Activated CD4-positive, alpha-beta T cell treated with anti-CD3 and anti-CD28 coated beads, Interleukin-2, Interleukin-4, amounts not matched to agents 100 ng/mL and 50 ng/mL, durations not matched to agents 16 hours and 8 hours (primary cell): ENCODE measurements around the gene FBXL16.

ENCODE experiments used
- DNase-seq: peaks from one replicate; pipeline ENCODE4 v3.0.0-alpha.2; 2020; ENCODE audit warnings: low spot score

The FBXL16 gene

GRCh38 chr16:734981-735881 is 29.6 kb upstream of the FBXL16 start:
- DNase-seq, result no peak

DNA sequence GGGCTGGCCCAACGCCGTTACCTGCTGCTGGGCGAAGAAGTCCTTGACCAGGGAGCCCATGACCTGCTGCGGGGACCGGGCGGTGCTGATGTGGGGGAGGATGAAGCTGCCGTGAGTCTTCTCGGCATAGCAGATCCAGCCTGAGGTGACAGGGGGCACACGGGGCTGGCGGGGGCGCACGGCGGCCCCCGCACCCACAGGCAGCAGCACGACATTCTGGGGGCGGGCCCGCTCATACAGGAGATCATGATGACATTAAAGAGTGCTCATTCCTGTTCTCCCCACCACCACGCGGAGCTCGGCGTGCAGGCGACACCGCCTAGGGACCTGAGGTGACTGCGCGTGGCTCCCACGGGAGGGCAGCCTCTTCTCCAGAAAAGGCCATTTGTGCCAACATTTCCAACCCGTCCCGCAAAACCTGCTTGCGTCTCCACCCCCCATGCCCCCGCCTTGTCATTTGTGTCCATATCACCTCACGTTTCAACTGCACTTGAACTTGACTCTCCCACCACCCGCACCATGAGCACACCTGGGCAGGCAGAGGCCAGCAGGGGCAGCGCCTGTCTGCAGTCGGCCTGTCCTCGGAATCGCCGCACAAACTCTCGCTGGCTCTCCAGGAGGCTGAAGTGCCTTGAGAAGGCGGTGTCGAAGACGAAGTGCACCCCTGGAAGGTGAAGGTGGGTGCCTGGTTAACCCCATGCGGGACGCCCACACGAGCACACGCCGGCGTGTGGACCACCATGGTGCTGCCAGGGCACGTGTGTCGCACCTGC is 28.8 kb upstream of the FBXL16 start:
- DNase-seq, result no peak

GRCh38 chr16:733382-734207 is 28.0 kb upstream of the FBXL16 start:
- no peak for DNase-seq

DNA sequence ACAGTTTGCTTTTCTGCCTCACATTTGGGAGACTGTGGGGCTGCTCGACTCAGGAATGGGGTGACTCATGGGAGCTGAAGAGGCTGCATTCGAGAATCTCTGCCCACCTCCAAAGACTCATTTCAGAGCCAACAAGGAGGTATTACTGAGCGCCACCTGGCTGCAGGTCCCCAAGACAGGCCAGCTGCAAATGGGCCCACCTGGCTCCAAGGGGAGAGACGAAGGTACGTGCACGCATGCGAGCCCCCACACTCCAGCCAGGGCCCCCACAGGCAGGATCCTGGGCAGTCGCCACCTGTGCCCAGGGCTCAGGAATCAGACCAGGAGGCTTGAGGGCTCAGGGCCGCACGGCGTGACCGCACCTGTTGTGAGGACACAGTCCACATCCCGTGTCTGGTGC is 27.3 kb upstream of the FBXL16 start:
- no peak for DNase-seq

GRCh38 chr16:732332-732731 is 26.7 kb upstream of the FBXL16 start:
- DNase-seq, result no peak

DNA sequence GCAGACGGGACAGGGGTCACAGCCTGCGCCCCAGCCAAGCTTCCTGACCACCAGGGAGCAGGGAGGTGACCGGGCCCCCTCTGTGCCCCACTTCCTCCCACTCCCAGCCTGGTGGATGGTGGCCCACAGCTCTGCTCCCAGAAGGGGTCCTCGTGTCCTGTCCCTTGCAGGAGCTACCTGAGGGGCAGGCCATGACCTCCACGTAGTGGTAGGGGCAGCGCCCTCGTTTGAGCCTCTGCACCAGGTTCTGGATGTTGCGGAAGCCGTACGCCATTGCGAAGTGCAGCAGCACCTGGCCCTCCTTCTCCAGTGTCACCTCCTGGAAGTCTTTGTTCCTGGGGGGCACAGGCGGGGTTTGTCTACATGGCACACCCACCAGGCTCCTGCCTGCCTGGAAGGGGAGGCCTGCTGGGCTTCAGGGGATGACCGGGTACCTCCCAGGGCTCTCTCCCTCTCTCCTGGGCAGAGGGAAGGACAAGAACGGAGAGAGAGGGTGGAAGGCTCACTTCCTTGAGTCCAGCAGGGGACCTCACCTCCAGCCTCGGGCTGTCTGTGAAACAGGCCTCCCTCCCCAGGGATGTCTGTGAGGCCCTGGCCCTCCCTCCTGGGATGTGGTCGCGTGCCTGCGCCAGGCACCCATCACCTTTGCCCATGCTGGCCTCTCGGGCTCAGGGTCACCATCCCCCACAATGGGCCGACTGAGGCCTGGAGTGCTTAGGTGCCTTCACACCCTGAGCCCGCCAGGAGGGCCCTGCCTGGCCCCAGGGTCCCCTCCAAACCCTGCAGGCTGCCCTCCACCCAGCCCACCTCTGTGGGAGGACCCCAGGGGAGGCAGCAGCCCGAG is 25.3 kb upstream of the FBXL16 start:
- DNase-seq, result no peak

- DNase-seq, result no peak
Measured at GRCh38 chr16:729768-730665, 24.4 kb upstream of the FBXL16 start.

- DNase-seq, result no peak
Measured at GRCh38 chr16:728890-729744, 23.5 kb upstream of the FBXL16 start.

GRCh38 chr16:728131-728889 is 22.7 kb upstream of the FBXL16 start:
- DNase-seq, result peak; percentile 67

- DNase-seq, result no peak
Measured at GRCh38 chr16:727291-727977, 21.8 kb upstream of the FBXL16 start.

DNA sequence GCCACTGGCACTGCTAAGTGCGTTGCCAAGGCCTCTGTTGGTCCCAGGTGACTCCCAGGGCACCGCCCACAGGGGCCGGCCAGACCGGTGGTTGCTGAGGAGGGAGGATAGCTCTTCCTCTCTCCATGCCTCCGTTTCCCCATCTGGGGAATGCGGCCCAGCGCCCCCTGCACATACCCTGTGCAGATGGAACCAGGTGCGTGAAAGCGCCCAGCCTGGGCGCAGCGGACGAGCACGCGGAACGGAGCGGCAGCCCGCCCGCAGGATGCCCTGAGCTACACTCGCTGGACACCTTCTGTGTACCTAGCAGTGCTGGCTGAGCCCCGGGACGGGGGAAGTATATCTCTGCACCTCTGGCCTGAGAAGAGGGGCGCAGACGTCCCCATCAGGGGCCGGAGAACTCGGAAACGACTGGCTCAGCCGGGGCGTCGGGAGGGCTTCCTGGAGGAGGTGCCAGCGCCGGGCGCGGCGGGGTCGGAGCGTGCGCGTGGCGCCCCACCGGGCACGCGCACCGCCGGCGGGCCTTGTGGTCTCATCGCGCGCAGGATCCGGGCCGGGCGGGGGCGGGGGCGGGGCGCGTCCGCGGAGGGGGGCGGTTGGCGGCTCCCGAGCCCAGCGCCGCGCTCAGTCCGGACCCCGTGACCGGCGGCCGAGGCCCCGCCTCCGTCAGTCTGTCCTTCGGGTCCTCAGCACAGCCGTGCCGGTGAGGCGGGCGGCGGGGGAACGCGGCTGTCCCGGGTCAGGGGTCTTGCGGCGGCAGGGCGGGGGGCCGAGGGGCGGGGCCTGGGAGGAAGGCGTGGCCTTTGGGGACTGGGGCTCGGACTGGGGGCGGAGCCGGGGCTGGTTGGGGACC is 21.1 kb upstream of the FBXL16 start, which contains the start of the genes CCDC78 and HAGHL:
Gene CCDC78, minus strand, starts transcription at position 6 of the 853 bp plus-strand sequence. CDS start 76 bp downstream, outside the sequence.
Gene HAGHL, plus strand, starts transcription at position 669 of the 853 bp plus-strand sequence. CDS start 404 bp downstream, outside the sequence.
- DNase-seq, result peak; percentile 63

GRCh38 chr16:726188-726437 is 20.5 kb upstream of the FBXL16 start:
- DNase-seq, result no peak

DNA sequence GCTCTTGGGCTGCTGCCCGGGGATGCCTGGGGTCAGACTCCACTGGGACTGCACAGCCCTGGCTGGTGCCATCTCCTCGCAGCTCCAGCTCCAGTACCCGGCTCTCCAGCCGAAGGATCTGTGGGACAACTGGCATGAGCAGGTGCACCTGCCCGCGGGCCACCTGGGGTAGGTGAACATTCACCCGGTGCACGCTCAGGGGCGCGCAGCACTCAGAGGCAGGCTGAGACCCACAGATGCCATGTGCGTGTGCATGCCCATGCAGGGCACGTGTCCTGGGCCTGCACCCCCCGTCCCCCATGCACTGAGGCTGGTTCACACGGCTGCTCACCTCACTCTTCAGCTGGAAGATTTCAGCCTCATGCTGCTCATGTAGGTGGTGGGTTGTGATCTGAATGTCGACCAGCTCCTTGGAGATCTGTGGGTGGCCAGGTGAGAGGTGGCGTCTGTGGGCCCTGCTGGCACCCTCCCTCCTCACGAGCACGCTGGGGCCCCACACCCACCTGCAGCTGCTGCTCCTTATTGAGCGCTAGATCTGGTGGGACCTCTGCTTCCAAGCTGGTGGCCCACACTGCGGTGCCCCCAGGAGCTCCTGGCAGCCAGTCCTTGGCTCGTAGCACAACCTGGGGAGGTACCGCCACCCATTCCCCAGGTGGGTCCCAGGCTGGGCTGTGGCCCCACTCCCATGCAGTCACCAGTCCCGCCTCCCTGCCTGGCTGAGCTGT is 20.0 kb upstream of the FBXL16 start:
- DNase-seq, result no peak

- DNase-seq, result no peak
Measured at GRCh38 chr16:725041-725376, 19.4 kb upstream of the FBXL16 start.

DNA sequence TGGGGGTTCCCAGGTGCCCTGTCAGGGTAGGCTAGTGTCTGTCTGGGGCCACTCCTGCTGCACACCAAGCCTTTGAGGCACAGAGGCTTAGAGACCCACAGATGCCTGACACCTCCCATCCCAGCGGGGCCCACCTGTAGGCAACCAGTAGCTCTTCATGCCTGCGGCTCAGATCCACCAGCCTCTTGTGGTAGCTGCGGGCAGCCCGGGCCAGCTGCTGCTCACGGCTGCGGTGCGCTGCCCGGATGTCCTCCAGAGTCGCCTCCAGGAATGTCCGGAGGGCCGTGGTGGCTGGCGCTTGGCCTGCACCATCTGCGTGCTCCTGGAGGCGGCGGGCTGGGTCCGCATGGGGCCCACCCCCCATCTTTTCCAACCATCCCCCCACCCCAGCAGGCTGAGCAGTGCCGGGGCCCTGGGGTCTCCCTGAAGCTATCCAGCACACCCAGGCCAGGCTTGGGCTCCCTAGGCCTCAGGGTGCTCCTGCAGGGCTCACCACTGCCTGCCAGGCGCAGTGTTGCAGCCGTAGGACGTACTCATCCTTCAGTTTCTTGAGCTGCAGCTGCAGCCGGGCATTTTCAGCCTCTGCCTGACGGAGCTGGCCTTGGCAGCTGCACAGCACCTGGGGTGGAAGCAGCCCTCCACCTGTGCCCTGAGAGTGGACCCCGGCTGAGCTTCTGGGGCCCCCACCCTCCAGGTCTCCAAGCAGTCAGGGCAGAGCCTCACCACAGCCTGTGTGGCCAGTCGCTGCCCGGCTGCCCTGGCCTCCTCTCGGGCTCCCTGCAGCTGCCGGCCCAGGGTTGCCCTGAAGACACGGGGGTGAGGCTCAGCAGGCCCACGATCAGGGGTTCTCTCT is 18.8 kb upstream of the FBXL16 start:
- DNase-seq, result no peak

DNA sequence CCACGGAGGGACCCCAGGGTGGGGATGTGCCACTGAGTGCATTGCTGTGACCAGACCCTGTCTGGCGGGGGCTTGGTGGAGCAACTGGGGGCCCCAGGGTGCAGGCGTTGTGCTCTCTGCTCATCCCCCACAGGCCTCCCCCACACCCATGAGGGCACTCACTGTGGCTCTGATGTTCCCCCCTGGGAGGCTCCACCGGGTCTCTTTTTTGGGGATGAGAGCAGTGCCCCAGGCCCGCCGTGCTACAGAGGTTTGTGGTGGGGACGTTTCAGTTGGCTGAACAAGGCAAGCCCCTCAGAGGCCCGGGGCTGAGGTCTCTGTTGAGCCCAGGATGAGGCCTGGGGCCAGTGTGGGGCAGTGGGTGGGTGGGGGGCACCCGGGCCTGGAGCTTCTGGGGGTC is 18.1 kb upstream of the FBXL16 start:
- no peak for DNase-seq
